HepG2 (cell line): ENCODE measurements around the gene SCFD2.

Source experiments
- BRF2 ChIP-seq: sonication (generic); formaldehyde crosslinking; IDR thresholded peaks from 2 replicates; pipeline ENCODE4 v1.8.1; 2022; ENCODE audit warnings: mild to moderate bottlenecking, missing genetic modification reagents
- CBX1 ChIP-seq: IDR thresholded peaks from one replicate; pipeline ENCODE4 v1.6.1; 2016; ENCODE audit warnings: antibody characterized with exemption, low read depth
- CREB1 ChIP-seq, 2 experiments: fragments of 450-650 bp in 1 of 2; IDR thresholded peaks; 2 replicates each; pipeline ENCODE4 v1.6.1; 2016 to 2017; ENCODE audit warnings: control low read depth in 1 of 2, mild to moderate bottlenecking in 1 of 2, missing compliant biosample characterization in 1 of 2, missing genetic modification characterization in 1 of 2
- CTCF ChIP-seq: sonication (generic); formaldehyde crosslinking; IDR thresholded peaks from 2 replicates; pipeline ENCODE4 v1.5.0; 2020; ENCODE audit warnings: mild to moderate bottlenecking, missing genetic modification reagents, moderate library complexity
- ZNF318 ChIP-seq: sonication (generic); formaldehyde crosslinking; IDR thresholded peaks from 2 replicates; pipeline ENCODE4 v1.4.0; 2020; ENCODE audit warnings: mild to moderate bottlenecking, missing genetic modification reagents

DNA sequence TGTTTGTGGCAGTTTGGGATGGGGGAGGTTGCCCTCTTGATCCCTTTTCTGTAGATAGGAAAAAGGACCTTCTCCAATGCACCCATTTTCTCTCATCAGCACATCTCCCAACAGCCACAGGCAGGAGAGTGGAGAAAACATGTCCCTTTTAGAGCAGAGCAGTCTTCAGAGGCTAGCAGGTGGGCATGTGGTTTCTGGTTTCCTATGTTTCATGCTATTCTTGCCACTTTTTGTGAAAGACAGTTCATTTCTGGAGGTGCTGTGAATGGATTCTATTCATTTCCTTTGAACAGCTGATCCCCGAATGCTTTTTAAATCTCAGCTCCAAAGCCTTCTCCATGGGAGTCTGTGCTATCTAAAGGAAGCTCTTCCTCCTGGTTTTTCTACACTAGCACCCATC is 484.9 kb downstream of the SCFD2 start:
- TF ChIP-seq CTCF (CRISPR knock-in tag) (no peak), BRF2 (CRISPR knock-in tag) (no peak), ZNF318 (CRISPR knock-in tag) (no peak), CREB1 (IDR thresholded peaks at IDR 0.05) (no peak), CREB1 (CRISPR knock-in tag; IDR thresholded peaks at IDR 0.05) (no peak), CBX1 (no peak)
